SU-DHL-6 (cell line): ENCODE measurements around the gene SPINDOC.

ENCODE experiments used
- H2AFZ ChIP-seq: fragments of 200-600 bp; sonication (generic); 2 replicates; pipeline ENCODE4 v1.6.1; 2014; ENCODE audit warnings: low read depth, mild to moderate bottlenecking, moderate library complexity, mixed read lengths, antibody characterized with exemption, low read length; ENCODE audit not compliant: severe bottlenecking
- H3F3A ChIP-seq: fragments of 200-600 bp; shearing (Covaris generic); 2 replicates; pipeline ENCODE4 v1.6.0; 2016; ENCODE audit warnings: antibody characterized with exemption, mild to moderate bottlenecking; ENCODE audit not compliant: insufficient read depth
- H3K27ac ChIP-seq: fragments of 200-600 bp; sonication (generic); 2 replicates; pipeline ENCODE4 v1.5.1; 2016; ENCODE audit warnings: low read depth, mild to moderate bottlenecking, low read length, moderate library complexity, mixed read lengths
- H3K27me3 ChIP-seq: fragments of 200-600 bp; sonication (generic), shearing (Covaris generic); 2 replicates; pipeline ENCODE4 v1.6.0; 2014; ENCODE audit warnings: mild to moderate bottlenecking, low read length
- H3K36me3 ChIP-seq: fragments of 200-600 bp; sonication (generic); 2 replicates; pipeline ENCODE4 v1.6.1; 2014; ENCODE audit warnings: mild to moderate bottlenecking, low read length, mixed read lengths
- H3K4me2 ChIP-seq: fragments of 300-600, 200-600 bp; shearing (Covaris generic), sonication (generic); 2 replicates; pipeline ENCODE4 v1.6.0; 2014; ENCODE audit warnings: low read length, low read depth, mild to moderate bottlenecking; ENCODE audit not compliant: poor library complexity, severe bottlenecking
- H3K4me3 ChIP-seq: fragments of 200-600 bp; sonication (generic); 2 replicates; pipeline ENCODE4 v1.5.1; 2014; ENCODE audit warnings: antibody characterized with exemption, low read length, mild to moderate bottlenecking, mixed read lengths; ENCODE audit not compliant: insufficient read depth, poor library complexity, severe bottlenecking
- H3K79me2 ChIP-seq: fragments of 200-600 bp; sonication (generic); 2 replicates; pipeline ENCODE4 v1.6.1; 2014; ENCODE audit warnings: mild to moderate bottlenecking, low read length, moderate library complexity; ENCODE audit not compliant: insufficient read depth
- H3K9ac ChIP-seq: fragments of 200-600 bp; sonication (generic); 2 replicates; pipeline ENCODE4 v1.7.0; 2014; ENCODE audit warnings: mild to moderate bottlenecking, low read length
- H3K9me2 ChIP-seq: fragments of 200-600 bp; sonication (generic); replicated peaks from 2 replicates; pipeline ENCODE4 v1.6.1; 2014; ENCODE audit warnings: low read length; ENCODE audit not compliant: insufficient read depth
- H3K9me3 ChIP-seq: fragments of 200-600 bp; sonication (generic); 2 replicates; pipeline ENCODE4 v1.6.1; 2014; ENCODE audit warnings: low read length, mixed read lengths; ENCODE audit not compliant: insufficient read depth
- H4K20me1 ChIP-seq: fragments of 200-600 bp; sonication (generic); 2 replicates; pipeline ENCODE4 v1.6.1; 2014; ENCODE audit warnings: low read depth, mild to moderate bottlenecking, antibody characterized with exemption, low read length, moderate library complexity, mixed read lengths
- EZH2phosphoT487 ChIP-seq: fragments of 200-600 bp; sonication (generic), shearing (Covaris generic); conservative IDR thresholded peaks from 2 replicates; pipeline ENCODE4 v1.6.1; 2018; ENCODE audit warnings: mild to moderate bottlenecking, antibody characterized with exemption, low read length, moderate library complexity, mixed read lengths
- TF ChIP-seq, protein P1 (sequence below): fragments of 200-600 bp; sonication (generic); IDR thresholded peaks from one replicate; pipeline ENCODE4 v1.5.1; 2017; ENCODE audit warnings: antibody characterized with exemption, mild to moderate bottlenecking, low read length, moderate library complexity; ENCODE audit not compliant: insufficient read depth, poor library complexity, severe bottlenecking

Gene SPINDOC

DNA sequence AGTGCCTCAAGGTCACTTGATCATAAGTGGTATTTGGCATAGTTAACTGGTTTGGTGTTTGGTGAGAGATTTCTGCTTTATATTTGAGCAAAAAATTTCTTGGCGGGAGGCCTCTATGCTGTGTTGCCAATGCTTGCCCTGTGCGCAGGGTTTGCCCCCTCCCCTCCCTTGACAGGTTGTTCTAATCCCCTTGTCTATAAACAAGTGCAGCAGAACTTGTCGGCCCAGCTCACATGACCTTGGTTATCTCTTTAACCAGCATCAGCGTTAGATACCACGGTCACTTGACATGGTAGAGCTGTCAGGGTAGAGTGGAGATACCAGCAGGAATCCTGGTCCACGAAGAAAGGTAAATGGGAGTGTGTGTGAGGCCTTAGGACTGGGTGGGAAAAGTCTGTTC is 61.3 kb downstream of the SPINDOC start:
- Histone ChIP-seq H2AFZ (no peak overlapping the region), H3K9me3 (no peaks in the 10 kb centered on the region), H3K4me2 (no peak overlapping the region), H3K79me2 (peaks cover 90% of the 10 kb centered on the region), H4K20me1 (no peaks in the 10 kb centered on the region; the same call in 1 of the 2 replicates), H3K4me3 (no peak overlapping the region), H3K9me2 (no peaks in the 10 kb centered on the region), H3K36me3 (0 out of 2 replicates have a peak, but pooled peaks cover 3% of the 10 kb centered on the region), H3K9ac (no peak overlapping the region), H3K27ac (no peak overlapping the region), H3F3A (no peaks in the 10 kb centered on the region; the same call in 1 of the 2 replicates), H3K27me3 (no peaks in the 10 kb centered on the region)
- TF ChIP-seq, protein P1, sequence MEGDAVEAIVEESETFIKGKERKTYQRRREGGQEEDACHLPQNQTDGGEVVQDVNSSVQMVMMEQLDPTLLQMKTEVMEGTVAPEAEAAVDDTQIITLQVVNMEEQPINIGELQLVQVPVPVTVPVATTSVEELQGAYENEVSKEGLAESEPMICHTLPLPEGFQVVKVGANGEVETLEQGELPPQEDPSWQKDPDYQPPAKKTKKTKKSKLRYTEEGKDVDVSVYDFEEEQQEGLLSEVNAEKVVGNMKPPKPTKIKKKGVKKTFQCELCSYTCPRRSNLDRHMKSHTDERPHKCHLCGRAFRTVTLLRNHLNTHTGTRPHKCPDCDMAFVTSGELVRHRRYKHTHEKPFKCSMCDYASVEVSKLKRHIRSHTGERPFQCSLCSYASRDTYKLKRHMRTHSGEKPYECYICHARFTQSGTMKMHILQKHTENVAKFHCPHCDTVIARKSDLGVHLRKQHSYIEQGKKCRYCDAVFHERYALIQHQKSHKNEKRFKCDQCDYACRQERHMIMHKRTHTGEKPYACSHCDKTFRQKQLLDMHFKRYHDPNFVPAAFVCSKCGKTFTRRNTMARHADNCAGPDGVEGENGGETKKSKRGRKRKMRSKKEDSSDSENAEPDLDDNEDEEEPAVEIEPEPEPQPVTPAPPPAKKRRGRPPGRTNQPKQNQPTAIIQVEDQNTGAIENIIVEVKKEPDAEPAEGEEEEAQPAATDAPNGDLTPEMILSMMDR: no peak
- TF ChIP-seq EZH2phosphoT487: no peak

DNA sequence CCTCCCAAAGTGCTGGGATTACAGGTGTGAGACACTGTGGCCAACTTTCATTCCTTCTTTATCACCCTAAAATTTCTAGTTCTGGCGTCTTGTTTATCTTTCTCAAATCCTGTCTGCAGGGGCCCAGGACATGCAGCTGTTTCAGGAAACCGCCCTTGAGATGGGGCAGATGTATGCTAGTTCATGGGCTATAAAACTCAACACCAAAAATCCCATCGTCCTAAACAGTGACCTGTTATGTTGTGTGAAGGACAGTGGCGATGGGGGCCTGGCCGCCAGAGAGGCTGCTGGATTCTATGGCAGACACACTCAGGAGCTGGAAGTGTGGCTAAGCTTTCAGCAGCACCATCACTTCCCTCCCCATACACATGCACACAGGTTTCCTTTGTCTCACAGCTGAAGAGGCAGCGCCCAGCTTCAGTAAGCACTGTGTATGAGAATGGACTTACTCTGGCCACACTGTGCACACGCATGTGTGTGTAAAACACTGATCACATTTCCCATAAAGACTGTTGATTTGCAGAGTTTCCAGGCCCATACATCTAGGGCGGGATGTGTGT is 62.3 kb downstream of the SPINDOC start:
- Histone ChIP-seq H3K27me3 (no peaks in the 10 kb centered on the region), H4K20me1 (no peaks in the 10 kb centered on the region; the same call in 1 of the 2 replicates), H3K4me2 (no peak overlapping the region), H3K36me3 (no peaks in the 10 kb centered on the region), H2AFZ (no peak overlapping the region), H3K27ac (no peak overlapping the region), H3K9ac (no peak overlapping the region), H3K4me3 (no peak overlapping the region), H3F3A (no peaks in the 10 kb centered on the region; the same call in 1 of the 2 replicates), H3K9me3 (no peaks in the 10 kb centered on the region), H3K79me2 (peaks cover 90% of the 10 kb centered on the region), H3K9me2 (no peaks in the 10 kb centered on the region)
- TF ChIP-seq, protein P1: no peak
- TF ChIP-seq EZH2phosphoT487: no peak

DNA sequence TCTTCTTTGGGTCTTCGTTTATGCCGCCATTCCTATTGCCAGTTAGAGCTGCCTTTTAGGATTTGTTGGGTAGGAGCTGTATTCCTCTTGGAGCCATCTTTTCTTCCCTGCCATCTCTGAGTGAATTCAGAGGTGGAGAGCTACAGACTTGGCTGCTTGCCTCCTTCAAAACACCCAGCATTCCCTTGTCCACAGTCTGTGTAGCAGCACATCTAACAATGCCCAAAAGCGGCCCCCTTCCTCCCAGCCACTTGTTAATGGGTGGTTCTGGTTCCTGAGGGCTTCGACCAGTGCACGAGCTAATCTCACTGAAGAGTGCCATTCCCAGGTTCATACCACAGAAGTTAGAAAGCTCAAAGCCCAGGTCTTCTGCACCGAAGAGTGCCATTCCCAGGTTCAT is 63.4 kb downstream of the SPINDOC start:
- H3K9me2 ChIP-seq: no peaks in the 10 kb centered on the region
- TF ChIP-seq, protein P1: no peak
- TF ChIP-seq EZH2phosphoT487: no peak
- no peak overlapping the region for H3K4me2 ChIP-seq
- H4K20me1 ChIP-seq: no peaks in the 10 kb centered on the region; the same call in 1 of the 2 replicates
- H3K4me3 ChIP-seq: no peak overlapping the region
- H3K27ac ChIP-seq: no peak overlapping the region
- no peaks in the 10 kb centered on the region for H3K9me3 ChIP-seq
- H3K79me2 ChIP-seq: peaks cover 89% of the 10 kb centered on the region
- H3F3A ChIP-seq: no peaks in the 10 kb centered on the region
- H3K9ac ChIP-seq: no peak overlapping the region
- no peaks in the 10 kb centered on the region for H3K36me3 ChIP-seq
- no peak overlapping the region for H2AFZ ChIP-seq
- no peaks in the 10 kb centered on the region for H3K27me3 ChIP-seq
